SHP77 treated with DMSO at 0.1 percent for 48 hours (cell line): ENCODE results near the gene KRT31.
"Not testable (repeated sequence)": the region's sequence is repeated elsewhere in the genome, so short reads cannot be mapped to it uniquely, and the experiment has no call there.

ENCODE experiments used
- DNase-seq: peaks from one replicate; lab custom pipeline; 2025; lab: John Stamatoyannopoulos, UW

Gene KRT31

GRCh38 chr17:41387670-41388069 is 9.7 kb downstream of the KRT31 start:
- DNase-seq, result no peak

DNA sequence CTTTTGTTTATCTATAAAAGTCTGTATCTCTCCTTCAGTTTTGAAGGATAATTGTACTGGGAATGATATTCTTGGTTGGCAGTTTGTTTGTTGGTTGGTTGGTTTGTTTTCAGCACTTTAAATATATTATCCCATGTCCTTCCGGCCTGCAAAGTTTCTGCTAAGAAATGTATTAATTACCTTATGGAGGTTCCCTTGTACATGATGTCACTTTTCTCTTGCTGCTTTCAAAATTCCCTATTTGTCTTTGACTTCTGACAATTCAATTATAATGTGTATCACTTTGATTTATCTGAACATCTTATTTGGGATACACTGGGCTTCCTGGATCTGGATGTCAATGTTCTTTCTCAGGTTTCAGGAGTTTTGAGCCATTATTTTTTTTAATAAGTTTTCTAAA is 11.2 kb downstream of the KRT31 start:
- no peak for DNase-seq

DNA sequence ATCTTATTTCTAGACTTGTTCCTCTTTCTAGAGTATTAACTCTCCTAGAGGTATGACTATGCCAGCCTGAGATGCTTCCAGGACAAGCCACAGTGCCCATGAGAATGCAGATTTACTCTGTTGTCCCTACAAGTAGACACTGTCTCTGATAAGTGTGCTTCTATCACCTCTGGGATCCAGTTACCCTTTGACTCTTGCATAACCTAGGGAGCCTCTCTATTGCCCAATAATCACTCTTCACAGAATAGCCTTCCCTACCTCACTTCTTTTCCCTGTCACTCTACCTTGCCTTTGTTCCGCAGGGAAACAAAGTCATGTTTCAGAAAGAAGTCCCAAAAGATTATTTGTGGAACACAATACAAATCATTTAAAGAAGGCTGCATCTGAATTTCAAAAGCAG is 13.7 kb downstream of the KRT31 start:
- DNase-seq, result no peak

DNA sequence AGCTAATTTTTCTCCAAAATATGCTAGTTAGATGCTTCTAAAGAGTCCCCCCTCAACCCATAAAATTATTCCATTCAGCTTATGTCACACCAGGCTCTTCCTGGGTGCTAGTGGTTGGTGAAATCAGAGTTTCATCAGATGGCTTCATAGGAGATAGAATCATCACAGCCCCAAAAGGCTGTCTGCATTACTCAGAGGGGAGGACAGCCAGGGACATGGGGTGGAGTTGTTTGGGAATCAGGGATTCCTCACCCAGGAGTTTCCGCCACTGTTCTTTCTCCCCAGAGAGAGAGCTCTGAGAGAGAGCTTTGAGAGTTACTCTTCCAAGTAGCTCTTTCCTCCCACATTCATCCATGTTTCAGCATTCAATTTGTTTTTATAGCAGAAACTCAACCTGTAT is 15.0 kb downstream of the KRT31 start:
- no peak for DNase-seq

GRCh38 chr17:41381943-41382342 is 15.5 kb downstream of the KRT31 start, which contains the start of gene KRT34:
Gene KRT34 (minus strand): TSS chr17:41382306. CDS start chr17:41382246, 60 bp downstream.
- DNase-seq, result not testable (repeated sequence)

DNA sequence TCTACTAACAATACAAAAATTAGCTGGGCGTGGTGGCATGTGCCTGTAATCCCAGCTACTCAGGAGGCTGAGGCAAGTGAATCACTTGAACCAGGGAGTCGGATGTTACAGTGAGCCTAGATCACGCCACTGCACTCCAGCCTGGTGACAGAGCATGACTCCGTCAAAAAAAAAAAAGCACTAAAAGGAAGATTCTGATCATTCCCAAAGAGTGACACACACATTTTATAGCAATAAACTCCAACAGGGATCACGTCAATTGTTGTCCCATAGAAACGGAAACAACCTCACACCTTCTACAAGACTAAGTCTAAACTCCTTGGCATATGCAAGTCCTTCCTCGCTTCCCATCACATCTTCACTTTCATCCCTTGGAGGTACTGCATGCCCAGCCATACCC is 17.3 kb downstream of the KRT31 start:
- DNase-seq, result not testable (repeated sequence)

DNA sequence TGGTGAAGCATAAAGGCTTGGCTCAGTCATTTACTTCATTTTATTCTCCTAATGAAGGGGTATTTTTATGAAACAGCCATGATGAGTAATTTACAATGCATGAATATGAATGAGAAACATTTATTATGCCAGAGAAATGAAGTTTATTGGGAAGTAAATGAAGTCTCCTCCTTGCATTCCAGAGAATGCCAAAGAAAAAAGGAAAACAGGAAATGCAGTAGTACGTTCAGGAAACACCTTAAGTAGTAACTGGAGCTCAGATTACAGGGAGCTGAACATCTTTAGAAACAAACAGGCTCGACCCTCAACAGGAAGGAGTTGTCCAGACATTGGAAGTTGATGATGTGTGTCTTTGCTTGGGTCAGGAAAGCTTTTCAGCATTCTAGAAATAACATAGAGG is 19.9 kb downstream of the KRT31 start:
- no peak for DNase-seq

GRCh38 chr17:41369713-41370112 is 27.7 kb downstream of the KRT31 start, which contains the start of gene KRT33B:
Gene KRT33B (minus strand): TSS chr17:41369813. CDS start chr17:41369750, 63 bp downstream.
- no peak for DNase-seq

DNA sequence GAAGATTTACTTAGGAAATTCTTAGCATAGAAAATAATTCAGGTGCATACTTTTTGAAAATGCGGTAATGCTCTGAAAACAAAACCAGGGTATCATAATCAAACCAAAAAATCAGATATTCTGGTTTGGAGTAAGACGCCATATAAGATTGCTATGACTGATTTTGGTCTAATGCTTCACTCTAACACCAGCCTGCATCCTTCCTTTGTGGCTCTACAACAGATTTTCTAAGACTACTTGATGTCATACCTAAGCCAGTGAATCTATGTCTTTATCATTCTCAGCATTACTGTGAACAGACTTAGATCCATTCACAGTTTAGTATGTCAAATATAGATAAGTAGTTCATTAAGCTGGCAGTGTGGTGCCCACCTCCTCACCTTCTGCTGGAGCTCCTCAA is 28.4 kb downstream of the KRT31 start:
- DNase-seq, result no peak

DNA sequence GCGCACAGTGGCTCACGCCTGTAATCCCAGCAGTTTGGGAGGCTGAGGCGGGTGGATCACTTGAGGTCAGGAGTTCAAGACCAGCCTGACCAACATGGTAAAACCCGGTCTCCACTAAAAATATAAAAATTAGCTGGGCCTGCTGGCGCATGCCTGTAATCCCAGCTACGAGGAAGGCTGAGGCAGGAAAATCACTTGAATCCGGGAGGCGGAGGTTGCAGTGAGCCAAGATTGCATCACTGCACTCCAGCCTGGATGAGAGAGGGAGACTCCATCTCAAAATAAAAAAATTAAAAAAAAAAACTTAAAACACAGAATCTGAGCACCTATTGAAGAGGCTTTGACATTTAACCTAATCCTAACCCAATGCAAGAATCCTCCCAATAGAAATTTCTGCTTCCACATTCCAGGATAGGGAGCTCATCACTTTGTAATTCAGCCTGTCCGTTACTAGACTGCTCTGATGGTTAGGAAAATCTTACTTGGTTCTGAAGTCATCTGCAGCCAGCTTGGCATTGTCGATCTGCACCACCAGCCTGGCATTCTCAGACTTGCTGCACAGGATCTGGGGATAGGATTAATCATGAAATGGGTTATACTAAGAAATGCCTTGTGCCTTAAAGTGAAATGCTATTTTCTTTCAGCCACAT is 29.9 kb downstream of the KRT31 start:
- no peak for DNase-seq

GRCh38 chr17:41366070-41366469 is 31.3 kb downstream of the KRT31 start:
- no peak for DNase-seq

- DNase-seq, result no peak
Measured at GRCh38 chr17:41363881-41364280, 33.5 kb downstream of the KRT31 start.

GRCh38 chr17:41360296-41360995 is 37.0 kb downstream of the KRT31 start:
- DNase-seq, result no peak

GRCh38 chr17:41354536-41354935 is 42.9 kb downstream of the KRT31 start:
- DNase-seq, result no peak

DNA sequence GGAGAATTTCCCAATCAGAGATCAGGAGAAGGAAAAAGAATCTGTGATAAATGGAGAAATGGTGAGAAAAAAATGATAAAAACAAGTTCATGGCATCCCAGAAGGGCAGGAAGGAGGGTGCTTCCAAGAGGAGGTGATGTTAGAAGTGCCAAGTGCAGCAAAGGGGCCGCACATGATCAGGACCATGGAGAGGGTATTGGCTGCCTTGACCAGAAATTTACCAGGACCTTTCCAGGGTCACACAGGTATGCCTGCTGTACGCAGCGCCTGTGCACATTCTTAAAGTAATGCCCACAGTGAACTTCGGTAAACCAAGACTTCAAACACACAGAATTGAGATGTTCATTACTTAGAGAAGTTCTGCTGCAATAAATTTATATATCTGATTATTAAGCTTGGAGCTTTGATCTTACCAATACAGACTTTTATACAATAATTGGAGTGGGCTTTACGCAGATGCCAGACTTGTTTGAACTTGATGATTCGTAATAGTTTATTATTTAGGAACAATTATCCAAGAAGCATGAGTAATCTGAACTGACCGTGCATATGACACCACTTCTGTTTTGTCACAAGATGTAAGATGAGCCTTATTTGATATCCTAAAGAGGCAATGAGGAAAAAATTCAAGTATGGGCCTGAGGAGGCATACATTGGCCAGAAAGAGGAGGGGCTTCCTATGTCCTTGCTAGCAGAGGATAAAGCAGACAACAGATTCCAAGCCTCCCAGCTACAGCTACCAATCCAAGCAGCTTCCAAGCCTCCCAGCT is 44.6 kb downstream of the KRT31 start:
- no peak for DNase-seq

- no peak for DNase-seq
Measured at GRCh38 chr17:41351177-41351576, 46.2 kb downstream of the KRT31 start.

DNA sequence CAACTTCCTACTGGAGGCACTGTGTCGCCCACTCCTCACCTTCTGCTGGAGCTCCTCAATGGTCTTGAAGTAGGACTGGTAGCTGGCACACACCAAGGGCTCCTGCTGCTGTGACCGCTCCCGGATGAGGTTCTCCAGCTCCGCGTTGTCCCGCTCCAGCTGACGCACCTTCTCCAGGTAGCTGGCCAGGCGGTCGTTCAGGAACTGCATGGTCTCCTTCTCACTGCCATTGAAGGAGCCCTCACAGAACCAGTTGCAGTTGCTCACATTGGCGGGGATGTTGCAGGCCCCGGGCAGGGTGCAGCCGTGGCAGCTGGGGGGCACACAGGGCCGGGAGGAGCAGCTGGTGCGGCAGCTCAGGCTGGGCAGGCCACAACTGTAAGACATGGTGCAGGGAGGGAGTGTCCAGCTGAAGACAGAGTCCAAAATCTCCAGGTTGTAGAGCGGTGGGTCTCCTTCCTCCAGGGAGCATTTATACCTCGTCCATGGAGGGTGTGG is 47.0 kb downstream of the KRT31 start, which contains the start of gene KRT33A:
Gene KRT33A (minus strand): TSS at position 448 of the 498 bp plus-strand sequence. CDS start 61 bp downstream, at position 387.
- DNase-seq, result not testable (repeated sequence)

GRCh38 chr17:41347869-41348760 is 49.3 kb downstream of the KRT31 start:
- no peak for DNase-seq

- DNase-seq, result not testable (repeated sequence)
Measured at GRCh38 chr17:41346421-41346820, 51.0 kb downstream of the KRT31 start.

GRCh38 chr17:41345992-41346391 is 51.4 kb downstream of the KRT31 start:
- DNase-seq, result no peak
